PC-3 (cell line): ENCODE data around the gene SLC35A4. TPM values are rescaled to one million over a fixed set of nuclear protein-coding genes. Genes with fewer than 3 reads are reported as not detected.

Experiments used
- ATAC-seq: fragments of 200-7000 bp; cut with Tn5 transposase; 2 replicates; pipeline ENCODE4 v1.9.1; 2020; ENCODE audit warnings: mild to moderate bottlenecking, moderate library complexity
- BruUV-seq: library from RNA; stranded (reverse); fragments of 400-500 nt; replicated peaks from 2 replicates; lab custom pipeline; 2021; lab: Mats Ljungman, UMichigan
- CTCF ChIA-PET: fragments of 300-600 bp; sonication (Branson Sonifier 250); formaldehyde crosslinking; loops from one replicate; lab custom pipeline; 2022; ENCODE audit warnings: antibody characterized with exemption; lab: Charles Lee
- POLR2A ChIA-PET: fragments of 300-600 bp; sonication (Branson Sonifier 250); formaldehyde crosslinking; loops from one replicate; lab custom pipeline; 2022; ENCODE audit warnings: antibody characterized with exemption; ENCODE audit not compliant: unreplicated experiment; lab: Charles Lee
- DNase-seq: peaks from one replicate; pipeline ENCODE4 v3.0.0-alpha.2; 2015
- H2AFZ ChIP-seq: fragments of 300-600 bp; sonication (generic); 2 replicates; pipeline ENCODE4 v1.6.0; 2016; ENCODE audit warnings: antibody characterized with exemption, low read length
- H3F3A ChIP-seq: fragments of 300-600 bp; sonication (generic); one replicate; pipeline ENCODE4 v1.6.0; 2017; ENCODE audit warnings: antibody characterized with exemption, low read length, control low read depth, mild to moderate bottlenecking; ENCODE audit not compliant: unreplicated experiment
- H3K27ac ChIP-seq: fragments of 300-600 bp; sonication (generic); 2 replicates; pipeline ENCODE4 v1.5.1; 2016; ENCODE audit warnings: mild to moderate bottlenecking, low read length
- H3K27me3 ChIP-seq: fragments of 300-600 bp; sonication (generic); 2 replicates; pipeline ENCODE4 v1.6.1; 2016; ENCODE audit warnings: low read length, mixed read lengths
- H3K36me3 ChIP-seq: fragments of 300-600 bp; sonication (generic); 2 replicates; pipeline ENCODE4 v1.6.1; 2016; ENCODE audit warnings: low read depth, mixed run types, low read length, mixed read lengths
- H3K4me1 ChIP-seq: fragments of 300-600 bp; sonication (generic); 2 replicates; pipeline ENCODE4 v1.5.1; 2016; ENCODE audit warnings: low read length; ENCODE audit not compliant: insufficient read depth
- H3K4me2 ChIP-seq: fragments of 300-600 bp; sonication (generic); 2 replicates; pipeline ENCODE4 v1.6.0; 2016; ENCODE audit warnings: low read length
- H3K4me3 ChIP-seq: fragments of 300-600 bp; sonication (generic); 2 replicates; pipeline ENCODE4 v1.5.1; 2016; ENCODE audit warnings: mild to moderate bottlenecking, low read length, mixed read lengths
- H3K79me2 ChIP-seq: fragments of 300-600 bp; sonication (generic); 2 replicates; pipeline ENCODE4 v1.6.1; 2017; ENCODE audit warnings: low read length, mixed read lengths
- H3K9ac ChIP-seq: fragments of 300-600 bp; sonication (generic); 2 replicates; pipeline ENCODE4 v1.6.0; 2016; ENCODE audit warnings: mild to moderate bottlenecking, low read length
- H3K9me2 ChIP-seq: fragments of 300-600 bp; sonication (generic); replicated peaks from 2 replicates; pipeline ENCODE4 v1.6.1; 2016; ENCODE audit warnings: mixed run types, low read length, mixed read lengths
- H3K9me3 ChIP-seq: fragments of 300-600 bp; sonication (generic); 2 replicates; pipeline ENCODE4 v1.6.1; 2016; ENCODE audit warnings: low read length, mixed read lengths
- H4K20me1 ChIP-seq: fragments of 300-600 bp; sonication (generic); 2 replicates; pipeline ENCODE4 v1.6.1; 2016; ENCODE audit warnings: low read length, mixed read lengths
- CTCF ChIP-seq: fragments of 300-600 bp; sonication (generic); conservative IDR thresholded peaks from 2 replicates; pipeline ENCODE4 v1.5.1; 2017; ENCODE audit warnings: antibody characterized with exemption, low read depth, mild to moderate bottlenecking, low read length
- EZH2 ChIP-seq: fragments of 300-600 bp; sonication (generic); IDR thresholded peaks from one replicate; pipeline ENCODE4 v1.6.1; 2017; ENCODE audit warnings: antibody characterized with exemption, mild to moderate bottlenecking, low read length; ENCODE audit not compliant: unreplicated experiment
- EZH2phosphoT487 ChIP-seq: fragments of 300-600 bp; sonication (generic); IDR thresholded peaks from 2 replicates; pipeline ENCODE4 v1.6.1; 2018; ENCODE audit warnings: mild to moderate bottlenecking, antibody characterized with exemption, low read length, borderline replicate concordance
- intact Hi-C: fragments of 100-400 bp; cut with micrococcal nuclease; formaldehyde crosslinking; loops from 2 replicates; pipeline ENCODE4 v1.9.0; 2023
- total RNA-seq: library from RNA; depleted of rRNA; stranded (reverse); fragments of >200 nt; gene quantifications from 2 replicates; pipeline ENCODE4 v1.2.3, GENCODE V29; 2014

The SLC35A4 gene
- total RNA-seq, 1 experiment from 2014 or later = 25.0 TPM

GRCh38 chr5:140563596-140563995 lies 1.0 kb upstream of the SLC35A4 start:
- TSS peak; percentile 71 for BruUV-seq
- ChIA-PET POLR2A (interaction anchor here (0.5 to 0.6 kb wide), 2 partner anchors 84 to 1061 kb away, joined by 5 to 6 read pairs; partner anchors contain the start of gene IK), CTCF (no interaction called here)
- DNase-seq (no peak), ATAC-seq (no peak)
- H3K9me3 ChIP-seq = no peaks in the 10 kb centered on the region
- peak overlapping the region; percentile 81 for H2AFZ ChIP-seq
- no peaks in the 10 kb centered on the region for H3F3A ChIP-seq
- H3K9me2 ChIP-seq = no peaks in the 10 kb centered on the region
- intact Hi-C loops = no loop called here
- H4K20me1 ChIP-seq = no peaks in the 10 kb centered on the region
- TF ChIP-seq CTCF (no peak), EZH2phosphoT487 (no peak), EZH2 (no peak)
- H3K9ac ChIP-seq = peak overlapping the region; percentile 92
- H3K27me3 ChIP-seq = no peaks in the 10 kb centered on the region
- peaks cover 13% of the 10 kb centered on the region; the same call in 1 of the 2 replicates for H3K36me3 ChIP-seq
- peaks cover 36% of the 10 kb centered on the region for H3K79me2 ChIP-seq
- H3K4me2 ChIP-seq = peak overlapping the region; percentile 94
- no peak overlapping the region for H3K27ac ChIP-seq
- peaks cover 21% of the 10 kb centered on the region for H3K4me1 ChIP-seq
- peak overlapping the region; percentile 82 for H3K4me3 ChIP-seq

- no peaks in the 10 kb centered on the region for H4K20me1 ChIP-seq
- peaks cover 21% of the 10 kb centered on the region for H3K4me1 ChIP-seq
- H3K4me2 ChIP-seq = peak overlapping the region; percentile 94
- TF ChIP-seq EZH2phosphoT487 = no peak
- no peaks in the 10 kb centered on the region for H3K27me3 ChIP-seq
- peak overlapping the region; percentile 92 for H3K9ac ChIP-seq
- no peaks in the 10 kb centered on the region for H3F3A ChIP-seq
- no peak for ATAC-seq
- peak overlapping the region; percentile 81 for H2AFZ ChIP-seq
- CTCF ChIA-PET = interaction anchor here (1.0 kb wide), 1 partner anchor 219 kb away, joined by 3 read pairs; the partner anchor contains the start of gene HBEGF
- H3K4me3 ChIP-seq = peak overlapping the region; percentile 82
- POLR2A ChIA-PET = interaction anchor here (0.5 kb wide), 1 partner anchor 15 kb away, joined by 4 read pairs; no protein-coding TSS in a partner anchor
- DNase-seq = peak; percentile 35
- intact Hi-C loops = loop anchor here (2.0 kb wide), 1 partner anchor 74 kb away; the partner anchor contains the start of gene TMCO6
- H3K79me2 ChIP-seq = peaks cover 36% of the 10 kb centered on the region
- peak overlapping the region; percentile 64 for H3K27ac ChIP-seq
- TSS peak; percentile 64 for BruUV-seq
- H3K9me2 ChIP-seq = no peaks in the 10 kb centered on the region
- H3K36me3 ChIP-seq = peaks cover 13% of the 10 kb centered on the region; the same call in 1 of the 2 replicates
- H3K9me3 ChIP-seq = no peaks in the 10 kb centered on the region
Observed at GRCh38 chr5:140565024-140565779, 574 bp downstream of the SLC35A4 start.

GRCh38 chr5:140565780-140566095 lies 1.1 kb downstream of the SLC35A4 start:
- intact Hi-C loops = loop anchor here (2.0 kb wide), 1 partner anchor 73 kb away; the partner anchor contains the start of gene TMCO6
- Histone ChIP-seq H3K4me1 (peaks cover 21% of the 10 kb centered on the region), H2AFZ (no peak overlapping the region), H3K4me2 (peak overlapping the region; percentile 94), H3K79me2 (peaks cover 36% of the 10 kb centered on the region), H4K20me1 (no peaks in the 10 kb centered on the region), H3K27me3 (no peaks in the 10 kb centered on the region), H3K27ac (no peak overlapping the region), H3F3A (no peaks in the 10 kb centered on the region), H3K9me3 (no peaks in the 10 kb centered on the region), H3K36me3 (peaks cover 13% of the 10 kb centered on the region; the same call in 1 of the 2 replicates), H3K9ac (peak overlapping the region; percentile 92; the same call in 1 of the 2 replicates), H3K9me2 (no peaks in the 10 kb centered on the region), H3K4me3 (peak overlapping the region; percentile 82)
- TF ChIP-seq EZH2phosphoT487 (no peak), CTCF (no peak), EZH2 (no peak)
- POLR2A ChIA-PET = interaction anchor here (0.5 kb wide), 1 partner anchor 16 kb away, joined by 4 read pairs; no protein-coding TSS in a partner anchor
- DNase-seq (no peak), ATAC-seq (no peak)
- no TSS peak for BruUV-seq
- CTCF ChIA-PET = interaction anchor here (1.0 kb wide), 1 partner anchor 220 kb away, joined by 3 read pairs; the partner anchor contains the start of gene HBEGF
